HEK293 (cell line): Measurements from ENCODE around the gene PDRG1.
A peak's percentile ranks its signal among the peaks of the same experiment; 100 is the strongest.

Experiments
- CTCF ChIA-PET: fragments of 350-600 bp; formaldehyde crosslinking; extraction: SDS; loops from one replicate; lab custom pipeline; 2021; ENCODE audit warnings: antibody characterized with exemption; lab: Yijun Ruan, JAX
- POLR2A ChIA-PET: fragments of 300-600 bp; formaldehyde crosslinking; extraction: SDS; loops from one replicate; lab custom pipeline; 2020; ENCODE audit warnings: antibody characterized with exemption, inconsistent platforms; lab: Yijun Ruan, JAX
- H3K27ac ChIP-seq: fragments of 200-500 bp; sonication (Bioruptor generic); 2 replicates; pipeline ENCODE4 v1.5.1; 2014; ENCODE audit warnings: low read depth, low read length, control low read depth, inconsistent platforms; ENCODE audit errors: extremely low read depth
- H3K36me3 ChIP-seq, 2 experiments: fragments of 200-500 bp in 1 of 2; sonication (Bioruptor generic) in 1 of 2; 1 replicate in 1 of 2; 2 replicates in 1 of 2; pipeline ENCODE4 v1.5.1; 2014 to 2017; ENCODE audit warnings: inconsistent platforms in 2 of 2, low read length in 2 of 2; ENCODE audit not compliant: control insufficient read depth in 2 of 2, insufficient read depth in 1 of 2
- H3K4me1 ChIP-seq: fragments of 200-500 bp; sonication (Bioruptor generic); 2 replicates; pipeline ENCODE4 v1.5.1; 2014; ENCODE audit warnings: mild to moderate bottlenecking, low read length, inconsistent platforms; ENCODE audit not compliant: control insufficient read depth, insufficient read depth
- H3K4me3 ChIP-seq: 2 replicates; pipeline ENCODE4 v1.5.1; 2011; ENCODE audit warnings: low read depth, mild to moderate bottlenecking, control low read depth, low read length, moderate library complexity
- H3K9me3 ChIP-seq: fragments of 200-500 bp; sonication (Bioruptor generic); 2 replicates; pipeline ENCODE4 v1.5.1; 2014; ENCODE audit warnings: low read depth, low read length, inconsistent platforms; ENCODE audit not compliant: control insufficient read depth, insufficient read depth
- GLIS1 ChIP-seq: fragments of 450-650 bp; formaldehyde crosslinking; IDR thresholded peaks from 2 replicates; pipeline ENCODE4 v1.5.1; 2016; ENCODE audit warnings: missing biosample characterization, missing genetic modification characterization
- HOXD13 ChIP-seq: sonication (generic); formaldehyde crosslinking; IDR thresholded peaks from 2 replicates; pipeline ENCODE4 v1.8.0; 2022; ENCODE audit warnings: missing genetic modification reagents, borderline replicate concordance
- PRDM4 ChIP-seq: fragments of 450-650 bp; formaldehyde crosslinking; IDR thresholded peaks from 2 replicates; pipeline ENCODE4 v1.5.1; 2017; ENCODE audit warnings: missing biosample characterization, missing genetic modification characterization
- REPIN1 ChIP-seq: fragments of 450-650 bp; formaldehyde crosslinking; IDR thresholded peaks from 2 replicates; pipeline ENCODE4 v1.5.1; 2017; ENCODE audit warnings: missing biosample characterization, missing genetic modification characterization, low read depth
- SP3 ChIP-seq: fragments of 450-650 bp; formaldehyde crosslinking; IDR thresholded peaks from 2 replicates; pipeline ENCODE4 v1.5.1; 2016; ENCODE audit warnings: missing biosample characterization, missing genetic modification characterization
- SP7 ChIP-seq: fragments of 450-650 bp; formaldehyde crosslinking; IDR thresholded peaks from 2 replicates; pipeline ENCODE4 v1.5.1; 2016; ENCODE audit warnings: missing biosample characterization, missing genetic modification characterization
- ZIC2 ChIP-seq: fragments of 450-650 bp; formaldehyde crosslinking; IDR thresholded peaks from 2 replicates; pipeline ENCODE4 v1.5.1; 2016; ENCODE audit warnings: missing biosample characterization, missing genetic modification characterization
- ZNF114 ChIP-seq: fragments of 450-650 bp; formaldehyde crosslinking; IDR thresholded peaks from 2 replicates; pipeline ENCODE4 v1.5.0; 2017; ENCODE audit warnings: missing biosample characterization, missing genetic modification characterization
- ZNF18 ChIP-seq: fragments of 450-650 bp; formaldehyde crosslinking; IDR thresholded peaks from 2 replicates; pipeline ENCODE4 v1.5.1; 2016; ENCODE audit warnings: missing biosample characterization, missing genetic modification characterization
- ZNF211 ChIP-seq: fragments of 450-650 bp; formaldehyde crosslinking; IDR thresholded peaks from 2 replicates; pipeline ENCODE4 v1.5.1; 2016; ENCODE audit warnings: low read depth, missing biosample characterization, missing genetic modification characterization
- ZNF274 ChIP-seq, 2 experiments: fragments of 200-500 bp in 1 of 2; fragments of 450-650 bp in 1 of 2; sonication (Bioruptor generic) in 1 of 2; formaldehyde crosslinking in 1 of 2; IDR thresholded peaks; 2 replicates each; pipeline versions ENCODE4 v1.5.1 to v1.6.1; 2014 to 2016; ENCODE audit warnings: borderline replicate concordance in 1 of 2, inconsistent platforms in 1 of 2, low read length in 1 of 2, missing biosample characterization in 1 of 2, missing genetic modification characterization in 1 of 2
- ZNF362 ChIP-seq: fragments of 450-650 bp; formaldehyde crosslinking; IDR thresholded peaks from 2 replicates; pipeline ENCODE4 v1.5.1; 2016; ENCODE audit warnings: missing biosample characterization, missing genetic modification characterization
- ZNF416 ChIP-seq: fragments of 450-650 bp; formaldehyde crosslinking; IDR thresholded peaks from 2 replicates; pipeline ENCODE4 v1.5.1; 2016; ENCODE audit warnings: missing biosample characterization, missing genetic modification characterization
- ZNF423 ChIP-seq: fragments of 450-650 bp; formaldehyde crosslinking; IDR thresholded peaks from 2 replicates; pipeline ENCODE4 v1.5.1; 2016; ENCODE audit warnings: missing biosample characterization, missing genetic modification characterization
- ZNF433 ChIP-seq: fragments of 450-650 bp; formaldehyde crosslinking; IDR thresholded peaks from 2 replicates; pipeline ENCODE4 v1.5.1; 2016; ENCODE audit warnings: missing biosample characterization, missing genetic modification characterization, low read depth
- ZNF473 ChIP-seq: fragments of 450-650 bp; formaldehyde crosslinking; IDR thresholded peaks from 2 replicates; pipeline ENCODE4 v1.5.1; 2017; ENCODE audit warnings: missing biosample characterization, missing genetic modification characterization
- ZNF571 ChIP-seq: fragments of 450-650 bp; formaldehyde crosslinking; IDR thresholded peaks from 2 replicates; pipeline ENCODE4 v1.5.0; 2017; ENCODE audit warnings: missing biosample characterization, missing genetic modification characterization
- ZNF670 ChIP-seq: fragments of 450-650 bp; formaldehyde crosslinking; IDR thresholded peaks from 2 replicates; pipeline ENCODE4 v1.5.1; 2016; ENCODE audit warnings: missing biosample characterization, missing genetic modification characterization, low read depth
- ZNF692 ChIP-seq: fragments of 450-650 bp; formaldehyde crosslinking; IDR thresholded peaks from 2 replicates; pipeline ENCODE4 v1.5.1; 2016; ENCODE audit warnings: missing biosample characterization, missing genetic modification characterization
- ZNF777 ChIP-seq: fragments of 450-650 bp; formaldehyde crosslinking; IDR thresholded peaks from 2 replicates; pipeline ENCODE4 v1.5.1; 2017; ENCODE audit warnings: missing biosample characterization, missing genetic modification characterization, borderline replicate concordance
- ZSCAN18 ChIP-seq: fragments of 450-650 bp; formaldehyde crosslinking; IDR thresholded peaks from 2 replicates; pipeline ENCODE4 v1.5.1; 2016; ENCODE audit warnings: missing biosample characterization, missing genetic modification characterization

The PDRG1 gene

GRCh38 chr20:31979713-31980426 is 28.0 kb upstream of the PDRG1 start:
- no peak overlapping the region for H3K27ac ChIP-seq
- CTCF ChIA-PET, result interaction anchor here (0.6 to 1.2 kb wide), 2 partner anchors 28 to 51 kb away, joined by 3 read pairs; partner anchors contain the start of gene PDRG1
- no peaks in the 10 kb centered on the region for H3K36me3 ChIP-seq
- no peaks in the 10 kb centered on the region for H3K4me1 ChIP-seq
- POLR2A ChIA-PET, result no interaction called here
- H3K4me3 ChIP-seq, result no peak overlapping the region
- H3K9me3 ChIP-seq, result no peaks in the 10 kb centered on the region
- TF ChIP-seq ZNF571 (no peak), GLIS1 (tag by site-specific recombination) (peak; percentile 44; the same call in 1 of the 2 replicates), ZIC2 (tag by site-specific recombination) (peak; percentile 52; the same call in 1 of the 2 replicates), ZNF473 (tag by site-specific recombination) (no peak), ZNF670 (tag by site-specific recombination) (no peak), ZNF692 (tag by site-specific recombination) (no peak), HOXD13 (no peak), SP3 (tag by site-specific recombination) (no peak), REPIN1 (tag by site-specific recombination) (no peak), ZNF433 (tag by site-specific recombination) (no peak), SP7 (tag by site-specific recombination) (no peak), ZNF423 (no peak), ZNF362 (tag by site-specific recombination) (no peak), ZNF416 (no peak)

- Histone ChIP-seq H3K9me3 (no peaks in the 10 kb centered on the region), H3K36me3 (no peaks in the 10 kb centered on the region), H3K4me1 (no peaks in the 10 kb centered on the region), H3K4me3 (no peak overlapping the region), H3K27ac (no peak overlapping the region)
- CTCF ChIA-PET, result no interaction called here
- TF ChIP-seq ZNF211 (tag by site-specific recombination) (no peak), ZNF18 (tag by site-specific recombination) (peak; percentile 63)
- POLR2A ChIA-PET, result no interaction called here
These were observed 25.2 kb upstream of the PDRG1 start for GRCh38 chr20:31977080-31977479.

GRCh38 chr20:31975874-31976273 is 24.0 kb upstream of the PDRG1 start:
- Histone ChIP-seq H3K4me1 (no peaks in the 10 kb centered on the region), H3K27ac (no peak overlapping the region), H3K4me3 (no peak overlapping the region), H3K36me3 (no peaks in the 10 kb centered on the region), H3K9me3 (no peaks in the 10 kb centered on the region)
- ChIA-PET POLR2A (no interaction called here), CTCF (interaction anchor here (0.6 to 0.7 kb wide), 2 partner anchors 55 to 142 kb away, joined by 3 read pairs; no protein-coding TSS in a partner anchor)
- TF ChIP-seq ZSCAN18 (no peak), PRDM4 (tag by site-specific recombination) (no peak), ZNF274 (IDR thresholded peaks at IDR 0.05; ENCODE audit: low read length) (no peak), ZNF274 (tag by site-specific recombination; IDR thresholded peaks at IDR 0.05; ENCODE audit: borderline replicate concordance) (no peak), ZNF114 (tag by site-specific recombination) (no peak), ZNF777 (tag by site-specific recombination) (no peak)
